GM12878 (cell line): ENCODE results near the gene ETV2. TPM values are rescaled to one million over a fixed set of nuclear protein-coding genes. Genes with fewer than 3 reads are reported as not detected.

Experiments used
- CTCF ChIP-seq, 3 experiments: IDR thresholded peaks in 2 of 3; conservative IDR thresholded peaks in 1 of 3; 2 replicates each; pipeline ENCODE4 v1.5.1; 2011; ENCODE audit warnings: low read depth in 3 of 3, low read length in 3 of 3, mild to moderate bottlenecking in 3 of 3, control low read depth in 2 of 3, moderate library complexity in 2 of 3, inconsistent platforms in 1 of 3, mixed read lengths in 1 of 3; ENCODE audit not compliant: control insufficient read depth in 2 of 3, insufficient read depth in 1 of 3; ENCODE audit errors: extremely low read depth in 1 of 3
- E4F1 ChIP-seq: fragments of 450-650 bp; IDR thresholded peaks from 2 replicates; pipeline ENCODE4 v1.6.1; 2018; ENCODE audit warnings: borderline replicate concordance, mild to moderate bottlenecking; ENCODE audit not compliant: partially characterized antibody
- PAX8 ChIP-seq: fragments of 450-650 bp; IDR thresholded peaks from 2 replicates; pipeline ENCODE4 v1.6.1; 2017; ENCODE audit warnings: mild to moderate bottlenecking, moderate library complexity
- PRDM15 ChIP-seq: fragments of 450-650 bp; formaldehyde crosslinking; IDR thresholded peaks from 2 replicates; pipeline ENCODE4 v1.4.0; 2020; ENCODE audit warnings: mild to moderate bottlenecking, moderate library complexity
- RBBP5 ChIP-seq: fragments of 200-600 bp; sonication (generic); conservative IDR thresholded peaks from 2 replicates; pipeline ENCODE4 v1.6.1; 2016
- RELA ChIP-seq: fragments of 450-650 bp; IDR thresholded peaks from 2 replicates; pipeline ENCODE4 v1.8.0; 2014; ENCODE audit warnings: borderline replicate concordance; ENCODE audit not compliant: partially characterized antibody
- SMAD1 ChIP-seq: fragments of 450-650 bp; IDR thresholded peaks from 2 replicates; pipeline ENCODE4 v1.6.1; 2018; ENCODE audit warnings: mild to moderate bottlenecking, low read depth; ENCODE audit not compliant: partially characterized antibody
- SMARCA5 ChIP-seq: fragments of 450-650 bp; IDR thresholded peaks from 2 replicates; pipeline ENCODE4 v1.6.1; 2017; ENCODE audit warnings: mild to moderate bottlenecking
- ZBED1 ChIP-seq: IDR thresholded peaks from 2 replicates; pipeline ENCODE4 v1.6.1; 2016; ENCODE audit warnings: borderline replicate concordance
- ZNF592 ChIP-seq: fragments of 450-650 bp; IDR thresholded peaks from 2 replicates; pipeline ENCODE4 v1.6.1; 2017; ENCODE audit warnings: mild to moderate bottlenecking, moderate library complexity
- ZNF687 ChIP-seq: fragments of 450-650 bp; IDR thresholded peaks from 2 replicates; pipeline ENCODE4 v1.6.1; 2017; ENCODE audit warnings: mild to moderate bottlenecking, moderate library complexity
- polyA plus RNA-seq, 11 experiments: library from polyadenylated mRNA; depleted of rRNA in 4 of 11; unstranded in 6 of 11; stranded (reverse) in 5 of 11; fragments of >200 nt; fragmentation: Nextera tagmentation in 4 of 11; fragmentation: Illumina TruSeq in 1 of 11; extraction: Ambion mirVana in 4 of 11; extraction: Trizol in 1 of 11; gene quantifications; 1 replicate in 1 of 11; 2 replicates in 10 of 11; pipeline versions ENCODE4 v1.2.1 to v1.2.3, GENCODE V29; 2011 to 2016; ENCODE audit warnings: inconsistent platforms in 2 of 11, missing spikeins in 2 of 11, low read depth in 1 of 11
- total RNA-seq, 4 experiments: library from RNA; depleted of rRNA in 3 of 4; stranded (reverse); fragments of >200 nt in 3 of 4; fragmentation: Illumina TruSeq in 1 of 4; extraction: Trizol in 1 of 4; gene quantifications; 2 replicates each; pipeline versions ENCODE4 v1.2.1 to v1.2.3, GENCODE V29; 2013 to 2021

The ETV2 gene
- total and polyA plus RNA-seq, 10 of the 15 experiments (the other 5 are each of a cell fraction or from before 2014, with no cell fraction given), result 0.10 to 1.4 (median 0.54) TPM; not detected in 1

- TF ChIP-seq ZNF592 (no peak), SMARCA5 (no peak), CTCF (IDR thresholded peaks at IDR 0.05 in 2 of 3, conservative IDR thresholded peaks at IDR 0.05 in 1 of 3; ENCODE audit: control insufficient read depth in 2 of 3, extremely low read depth in 1 of 3, insufficient read depth in 1 of 3, low read depth in 3 of 3, low read length in 3 of 3) (peak in 1 of 3 experiments; percentile 24; a peak in 1 of 6 replicates), RELA (peak; percentile 99), PAX8 (no peak), ZNF687 (peak; percentile 68), E4F1 (no peak), ZBED1 (no peak), PRDM15 (peak; percentile 89; the same call in 1 of the 2 replicates), SMAD1 (no peak), RBBP5 (no peak)
These were observed 28.8 kb upstream of the ETV2 start, which contains the start of gene HAUS5 (continued) for GRCh38 chr19:35612559-35613321.
